Tibial nerve (tissue), 4 donors: ENCODE data around the gene SLCO3A1. TPM values are rescaled to one million over a fixed set of nuclear protein-coding genes. Genes with fewer than 3 reads are reported as not detected.

ENCODE experiments used
- DNase-seq, 2 donors: peaks; one replicate each; pipeline ENCODE4 v3.0.0-alpha.2; 2019; ENCODE audit warnings: low spot score in 2 of 2
- H3K27ac ChIP-seq, 4 donors: fragments of 200-600 bp; sonication (generic) in 3 of 4; one replicate each; pipeline ENCODE4 v1.5.1; 2017 to 2019; ENCODE audit warnings: mild to moderate bottlenecking in 1 of 4
- H3K27me3 ChIP-seq, 2 donors: fragments of 200-600 bp; sonication (generic) in 1 of 2; one replicate each; pipeline versions ENCODE4 v1.5.1 to v1.6.0; 2017 to 2019
- H3K36me3 ChIP-seq, 3 donors: fragments of 200-600 bp; sonication (generic); one replicate each; pipeline ENCODE4 v1.5.1; 2018 to 2019
- H3K4me1 ChIP-seq, 4 donors: fragments of 200-600 bp; sonication (generic) in 3 of 4; one replicate each; pipeline ENCODE4 v1.5.1; 2017 to 2019
- H3K4me3 ChIP-seq, 4 donors: fragments of 200-600 bp; sonication (generic) in 3 of 4; one replicate each; pipeline ENCODE4 v1.5.1; 2017 to 2019; ENCODE audit warnings: mild to moderate bottlenecking in 1 of 4, moderate library complexity in 1 of 4
- H3K9me3 ChIP-seq, 4 donors: fragments of 200-600 bp; sonication (generic) in 3 of 4; one replicate each; pipeline ENCODE4 v1.5.1; 2017 to 2019
- EP300 ChIP-seq, 2 donors: sonication (generic); formaldehyde crosslinking; IDR thresholded peaks; one replicate each; pipeline ENCODE4 v1.6.1; 2017; ENCODE audit warnings: antibody characterized with exemption in 2 of 2, mild to moderate bottlenecking in 1 of 2
- POLR2A ChIP-seq, 2 donors: fragments of 450-650 bp; IDR thresholded peaks; one replicate each; pipeline ENCODE4 v1.6.1; 2017; ENCODE audit warnings: antibody characterized with exemption in 2 of 2, mild to moderate bottlenecking in 2 of 2, moderate library complexity in 2 of 2
- WGBS, 2 donors: methylation state at CpG; one replicate each; pipeline ENCODE4 v1.1.5; 2018; 5-methylcytosine and 5-hydroxymethylcytosine counted together
- total RNA-seq, 4 donors: library from RNA; depleted of rRNA; stranded (reverse); fragments of >200 nt; gene quantifications; one replicate each; pipeline ENCODE4 v1.1.0, GENCODE V29; 2016
- TF ChIP-seq, protein P1 (sequence below), 5 experiments: fragments of 200-600 bp in 3 of 5; fragments of 450-650 bp in 2 of 5; sonication (generic) in 3 of 5; IDR thresholded peaks; one replicate each; pipeline ENCODE4 v1.5.1; 2016 to 2019; ENCODE audit warnings: antibody characterized with exemption in 5 of 5, mild to moderate bottlenecking in 3 of 5, moderate library complexity in 2 of 5

SLCO3A1 gene
- total RNA-seq, 4 donors from 2014 or later = 13.8 to 20.2 (median 14.3) TPM

DNA sequence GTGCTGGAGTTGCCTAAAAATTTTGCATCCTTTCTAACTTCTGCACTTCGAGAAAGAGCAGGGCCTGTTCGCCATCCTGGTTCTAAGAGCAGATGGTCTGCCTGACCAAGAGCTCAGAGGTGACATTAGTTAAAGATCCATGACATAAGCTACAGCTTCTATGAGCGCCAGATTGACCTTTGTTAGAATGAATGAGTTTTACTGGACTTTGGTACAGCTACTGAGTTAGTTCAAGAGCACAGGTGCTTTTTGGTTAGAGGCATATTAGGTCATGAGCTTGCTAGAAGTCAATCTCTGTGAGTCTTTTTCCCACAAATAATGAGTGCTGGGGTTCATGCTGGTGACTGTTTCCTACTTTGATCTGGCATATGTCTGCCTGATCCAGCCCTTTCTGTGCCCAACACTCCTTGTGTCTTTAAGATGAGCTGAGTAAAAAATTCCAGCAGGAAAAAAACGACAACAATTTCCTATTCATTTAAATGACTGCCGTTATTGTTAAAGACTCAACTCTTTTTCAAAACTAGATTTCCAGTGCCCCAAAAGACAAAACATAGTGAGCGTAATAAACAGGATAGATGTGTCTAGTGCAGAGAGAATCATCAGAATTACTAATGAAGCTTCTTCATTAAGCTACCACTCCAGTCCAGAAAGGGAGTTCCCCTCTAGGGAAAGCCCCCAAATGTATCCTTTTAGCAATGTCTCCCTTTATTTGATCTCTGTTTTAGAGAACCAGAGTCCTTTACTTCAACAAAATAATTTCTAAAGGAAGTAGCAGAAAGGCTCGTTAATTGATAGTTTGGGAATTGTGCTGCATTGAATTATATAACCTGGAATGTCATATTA, 152.9 kb downstream of the SLCO3A1 start:
- peaks cover 0 to 20% (median 0%) of the 10 kb centered on the region in 4 donors for H3K4me1 ChIP-seq
- no peaks in the 10 kb centered on the region for H3K36me3 ChIP-seq
- 57 to 63% methylated on average over 7 of the region's 7 CpGs for WGBS, 2 donors
- no peak overlapping the region for H3K4me3 ChIP-seq
- DNase-seq = no peak
- no peak overlapping the region for H3K27ac ChIP-seq
- H3K9me3 ChIP-seq = no peaks in the 10 kb centered on the region
- H3K27me3 ChIP-seq = no peaks in the 10 kb centered on the region
- TF ChIP-seq POLR2A (IDR thresholded peaks at IDR 0.05) (no peak), EP300 (IDR thresholded peaks at IDR 0.05) (no peak)
- TF ChIP-seq, protein P1, sequence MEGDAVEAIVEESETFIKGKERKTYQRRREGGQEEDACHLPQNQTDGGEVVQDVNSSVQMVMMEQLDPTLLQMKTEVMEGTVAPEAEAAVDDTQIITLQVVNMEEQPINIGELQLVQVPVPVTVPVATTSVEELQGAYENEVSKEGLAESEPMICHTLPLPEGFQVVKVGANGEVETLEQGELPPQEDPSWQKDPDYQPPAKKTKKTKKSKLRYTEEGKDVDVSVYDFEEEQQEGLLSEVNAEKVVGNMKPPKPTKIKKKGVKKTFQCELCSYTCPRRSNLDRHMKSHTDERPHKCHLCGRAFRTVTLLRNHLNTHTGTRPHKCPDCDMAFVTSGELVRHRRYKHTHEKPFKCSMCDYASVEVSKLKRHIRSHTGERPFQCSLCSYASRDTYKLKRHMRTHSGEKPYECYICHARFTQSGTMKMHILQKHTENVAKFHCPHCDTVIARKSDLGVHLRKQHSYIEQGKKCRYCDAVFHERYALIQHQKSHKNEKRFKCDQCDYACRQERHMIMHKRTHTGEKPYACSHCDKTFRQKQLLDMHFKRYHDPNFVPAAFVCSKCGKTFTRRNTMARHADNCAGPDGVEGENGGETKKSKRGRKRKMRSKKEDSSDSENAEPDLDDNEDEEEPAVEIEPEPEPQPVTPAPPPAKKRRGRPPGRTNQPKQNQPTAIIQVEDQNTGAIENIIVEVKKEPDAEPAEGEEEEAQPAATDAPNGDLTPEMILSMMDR (IDR thresholded peaks at IDR 0.05) = no peak

DNA sequence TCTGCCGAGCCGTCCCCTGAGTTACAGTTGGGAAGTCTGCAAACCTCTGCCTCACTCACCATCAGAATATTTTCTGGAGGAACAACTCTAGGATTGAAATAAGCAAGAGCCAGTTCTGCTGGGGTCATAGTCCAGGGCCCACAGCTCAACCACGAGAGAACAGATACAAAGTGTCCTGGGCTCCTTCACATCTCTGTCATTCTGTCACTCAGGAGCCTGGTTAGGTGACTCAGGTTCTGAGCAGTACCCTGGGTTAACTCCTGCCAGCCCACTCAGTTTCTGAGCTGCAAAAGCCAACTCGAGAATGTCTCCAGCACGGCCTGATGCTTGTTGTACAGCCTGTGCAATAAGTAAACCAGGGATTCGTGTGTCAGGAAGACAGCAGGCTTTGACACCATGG, 155.7 kb downstream of the SLCO3A1 start:
- no peak overlapping the region for H3K27ac ChIP-seq
- WGBS, 2 donors = 69 to 75% methylated on average over 6 of the region's 6 CpGs

GRCh38 chr15:92011611-92012367, 158.3 kb downstream of the SLCO3A1 start:
- Histone ChIP-seq H3K4me3 (no peak overlapping the region), H3K9me3 (no peaks in the 10 kb centered on the region), H3K36me3 (no peaks in the 10 kb centered on the region), H3K27me3 (no peaks in the 10 kb centered on the region), H3K27ac (no peak overlapping the region), H3K4me1 (peaks cover 0 to 41% (median 0%) of the 10 kb centered on the region in 4 donors)
- TF ChIP-seq, protein P1 (IDR thresholded peaks at IDR 0.05) = no peak
- TF ChIP-seq POLR2A (IDR thresholded peaks at IDR 0.05) = no peak
- TF ChIP-seq EP300 (IDR thresholded peaks at IDR 0.05) = no peak
- DNase-seq = no peak
- 62 to 65% methylated on average over 14 of the region's 14 CpGs for WGBS, 2 donors

More for the DNA sequence above, 155.7 kb downstream of the SLCO3A1 start:
- DNase-seq = no peak
- Histone ChIP-seq H3K36me3 (no peaks in the 10 kb centered on the region), H3K9me3 (no peaks in the 10 kb centered on the region), H3K4me3 (no peak overlapping the region), H3K4me1 (peaks cover 0 to 43% (median 0%) of the 10 kb centered on the region in 4 donors), H3K27me3 (no peaks in the 10 kb centered on the region)
- TF ChIP-seq, protein P1 (IDR thresholded peaks at IDR 0.05) = no peak
- TF ChIP-seq EP300 (IDR thresholded peaks at IDR 0.05) (no peak), POLR2A (IDR thresholded peaks at IDR 0.05) (no peak)

DNA sequence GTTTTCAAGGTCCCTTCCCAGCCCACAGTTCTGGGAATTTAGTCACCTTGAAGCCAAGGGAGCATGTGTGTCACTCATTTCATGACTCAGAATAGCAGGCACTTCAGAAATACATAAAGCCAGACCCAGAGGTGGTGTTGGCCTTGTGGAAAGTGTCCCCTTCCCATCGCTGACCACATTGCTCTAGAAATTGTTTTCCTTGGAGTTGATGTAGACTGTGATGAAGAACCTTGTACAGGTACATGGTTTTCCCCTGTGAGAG, 158.8 kb downstream of the SLCO3A1 start:
- no peaks in the 10 kb centered on the region for H3K27me3 ChIP-seq
- peaks cover 0 to 36% (median 0%) of the 10 kb centered on the region in 4 donors for H3K4me1 ChIP-seq
- no peaks in the 10 kb centered on the region for H3K9me3 ChIP-seq
- TF ChIP-seq, protein P1 (IDR thresholded peaks at IDR 0.05) = no peak
- TF ChIP-seq POLR2A (IDR thresholded peaks at IDR 0.05) = no peak
- TF ChIP-seq EP300 (IDR thresholded peaks at IDR 0.05) = no peak
- no peak overlapping the region for H3K27ac ChIP-seq
- H3K4me3 ChIP-seq = no peak overlapping the region
- WGBS, 2 donors = 86 to 97% methylated on average over 1 of the region's 1 CpG
- DNase-seq = no peak
- no peaks in the 10 kb centered on the region for H3K36me3 ChIP-seq

DNA sequence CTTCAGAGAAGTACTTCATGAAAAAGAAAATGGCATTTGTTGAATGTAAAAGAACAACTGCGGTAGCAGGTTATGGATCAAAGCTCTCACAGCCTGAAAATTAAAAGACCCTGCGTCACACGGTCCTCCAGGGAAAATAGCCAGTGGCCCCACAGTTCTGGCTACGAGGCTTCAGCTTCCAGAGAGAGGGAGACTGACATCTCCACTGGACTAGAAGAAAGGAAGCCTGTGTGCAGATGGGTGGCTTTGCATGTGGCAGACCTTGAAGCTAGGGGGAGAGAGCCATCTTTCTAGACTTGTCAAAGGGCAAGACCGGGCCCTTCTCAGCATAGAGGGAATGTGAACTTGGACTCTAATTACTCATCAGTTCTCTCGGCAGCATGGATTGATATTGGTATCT, 159.4 kb downstream of the SLCO3A1 start:
- H3K36me3 ChIP-seq = no peaks in the 10 kb centered on the region
- peaks cover 0 to 36% (median 0%) of the 10 kb centered on the region in 4 donors for H3K4me1 ChIP-seq
- no peak overlapping the region for H3K4me3 ChIP-seq
- no peaks in the 10 kb centered on the region for H3K27me3 ChIP-seq
- no peaks in the 10 kb centered on the region for H3K9me3 ChIP-seq
- WGBS, 2 donors = 88 to 90% methylated on average over 6 of the region's 6 CpGs
- DNase-seq = no peak
- H3K27ac ChIP-seq = no peak overlapping the region
- TF ChIP-seq, protein P1 (IDR thresholded peaks at IDR 0.05) = no peak
- TF ChIP-seq POLR2A (IDR thresholded peaks at IDR 0.05) = no peak
- TF ChIP-seq EP300 (IDR thresholded peaks at IDR 0.05) = no peak
